KG1 (cell line): ENCODE measurements around the gene BOD1.

Source experiments
- DNase-seq: peaks from one replicate; lab custom pipeline; 2025; lab: John Stamatoyannopoulos, UW

Gene BOD1

DNA sequence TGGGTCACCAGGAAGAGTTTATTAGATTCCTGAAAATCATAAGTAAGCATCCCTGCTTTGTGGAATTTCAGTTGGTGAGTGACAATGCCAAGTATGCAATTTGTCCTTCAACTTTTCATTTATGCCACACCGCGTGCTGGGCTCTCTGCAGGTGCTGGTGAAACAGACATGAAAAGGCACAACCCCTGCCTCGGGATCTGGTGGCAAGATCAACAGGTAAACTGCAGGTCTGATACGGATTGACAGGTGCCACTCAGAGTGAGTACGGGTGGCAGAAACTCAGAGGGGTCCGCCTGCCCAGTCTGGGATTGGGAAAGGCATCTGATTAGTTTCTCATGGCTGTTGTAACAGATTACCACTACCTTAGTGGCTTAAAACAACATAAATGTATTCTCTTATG lies 40.5 kb downstream of the BOD1 start:
- DNase-seq: no peak

DNA sequence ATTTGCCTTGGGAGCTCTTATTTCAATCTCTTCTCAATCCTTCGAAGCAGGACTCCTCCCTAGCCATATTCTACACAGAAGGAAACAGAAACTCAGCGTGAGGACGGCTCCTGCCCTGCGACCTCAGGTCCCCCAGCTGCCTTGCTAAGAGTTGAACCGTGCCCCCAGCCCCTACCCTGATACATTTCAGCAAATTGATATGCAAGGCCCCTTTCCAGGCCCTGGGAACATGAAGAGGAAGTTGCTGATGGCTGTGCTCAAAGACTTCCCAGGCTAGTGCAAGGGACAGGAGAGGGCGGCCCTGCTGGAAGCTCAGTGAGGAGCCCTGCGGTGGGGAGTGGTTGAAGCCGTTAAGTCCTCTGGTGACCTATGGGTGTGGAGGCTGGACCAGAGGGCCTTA lies 41.5 kb downstream of the BOD1 start:
- no peak for DNase-seq

DNA sequence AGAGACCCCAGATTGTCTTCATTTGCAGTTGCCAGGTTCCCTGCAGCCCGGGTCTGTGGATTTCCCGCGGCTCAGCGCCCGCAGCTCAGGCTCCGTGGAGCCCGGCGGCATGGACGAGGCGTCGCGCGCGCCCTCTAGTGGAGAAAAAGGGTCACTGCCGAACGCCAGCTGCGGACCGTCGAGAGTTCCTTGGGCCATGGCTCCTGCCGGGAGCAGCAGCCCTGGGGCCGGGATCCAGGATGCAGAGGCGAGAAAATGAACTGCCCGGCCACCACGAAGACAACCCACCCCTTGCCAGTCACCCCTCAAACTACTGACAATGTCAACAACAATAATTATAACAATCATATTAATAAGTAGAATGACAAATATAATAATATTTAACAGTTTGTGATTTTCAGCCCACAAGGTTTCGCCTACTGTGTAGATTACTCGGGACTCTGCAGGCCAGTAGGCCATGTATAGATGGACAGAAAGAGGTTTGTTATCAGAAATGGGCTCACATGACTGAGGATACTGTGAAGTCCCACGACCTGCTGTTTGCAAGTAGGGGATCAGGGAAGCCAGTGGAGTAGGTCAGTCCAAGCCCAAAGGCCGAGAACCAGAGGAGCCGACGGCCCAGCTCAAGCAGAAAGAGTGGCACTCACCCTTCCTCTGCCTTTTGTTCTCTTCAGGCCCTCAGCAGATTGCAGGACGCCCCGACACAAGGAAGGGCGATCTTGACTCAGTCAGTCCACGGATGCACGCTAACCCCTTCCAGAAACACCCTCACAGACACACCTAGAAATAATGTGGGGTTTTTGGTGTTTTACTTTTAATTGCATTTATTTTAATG lies 43.1 kb downstream of the BOD1 start:
- DNase-seq: peak; percentile 35

DNA sequence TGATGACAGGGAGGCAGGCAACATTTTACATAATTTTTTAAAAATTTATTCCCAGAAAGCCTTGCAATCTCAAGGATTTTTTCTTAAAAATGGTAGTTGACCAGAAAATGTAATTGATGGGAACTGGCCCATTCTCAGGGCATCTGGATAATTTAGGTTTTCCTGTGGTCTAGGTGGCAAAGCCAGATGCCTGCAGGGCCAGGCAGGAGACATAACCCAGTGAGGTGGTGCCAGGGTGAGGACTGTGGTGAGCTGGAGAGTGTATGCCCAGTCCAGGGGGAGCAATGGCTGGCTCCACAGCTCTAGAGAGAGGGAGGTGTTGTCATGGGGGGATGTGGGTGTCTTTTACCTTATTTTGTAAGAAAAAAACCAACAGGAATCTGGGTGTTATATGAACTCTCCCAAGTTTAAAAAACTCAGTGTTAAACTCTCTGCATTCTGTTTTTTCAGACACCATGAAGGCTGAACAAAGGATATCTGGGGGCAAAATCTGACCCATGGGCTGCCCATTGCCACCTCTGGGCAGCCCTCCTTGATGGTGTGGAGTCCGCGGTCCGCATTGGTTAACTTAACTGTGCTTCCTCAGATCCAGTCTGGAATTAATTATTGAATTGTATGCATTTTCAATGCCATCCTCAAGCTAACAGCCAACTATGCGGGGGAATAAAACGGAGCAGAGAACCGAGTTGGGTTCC lies 43.9 kb downstream of the BOD1 start:
- no peak for DNase-seq

DNA sequence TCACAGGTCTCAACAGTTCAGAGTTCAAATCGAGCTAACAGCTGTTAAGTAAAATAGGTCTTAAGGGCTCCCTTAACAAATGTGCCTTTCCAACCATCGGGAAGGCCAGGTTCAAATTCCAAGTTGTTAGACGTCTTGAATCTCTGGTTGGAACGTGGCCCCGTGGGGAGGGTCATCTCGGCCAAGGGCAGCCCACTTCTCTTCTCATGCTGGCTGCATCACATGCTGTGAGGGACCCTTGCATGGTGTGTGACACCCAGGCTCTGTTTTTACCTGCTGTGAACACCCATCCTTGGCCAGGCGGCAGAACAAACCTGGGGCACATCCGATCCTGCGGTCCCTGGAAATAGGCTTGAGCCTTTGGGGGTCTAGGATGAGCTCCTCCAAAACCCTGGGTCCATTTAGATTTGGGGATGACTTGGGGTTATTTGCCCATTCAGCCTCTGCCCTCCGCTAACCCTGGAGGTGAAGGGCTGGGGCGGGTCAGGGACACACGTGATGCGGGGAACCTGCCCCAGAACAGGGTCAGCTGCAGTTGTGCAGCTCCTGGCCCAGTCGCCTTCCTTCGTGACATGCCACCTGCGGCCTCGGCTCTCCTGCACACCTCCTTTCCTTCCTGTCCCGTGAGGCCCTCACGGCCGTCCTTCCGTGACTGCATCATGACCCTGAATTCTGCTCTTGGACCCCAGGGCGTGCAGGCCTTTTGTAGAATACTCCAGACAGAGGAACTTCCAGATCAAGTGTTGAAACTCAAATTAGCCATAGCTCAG lies 45.9 kb downstream of the BOD1 start:
- DNase-seq: no peak

DNA sequence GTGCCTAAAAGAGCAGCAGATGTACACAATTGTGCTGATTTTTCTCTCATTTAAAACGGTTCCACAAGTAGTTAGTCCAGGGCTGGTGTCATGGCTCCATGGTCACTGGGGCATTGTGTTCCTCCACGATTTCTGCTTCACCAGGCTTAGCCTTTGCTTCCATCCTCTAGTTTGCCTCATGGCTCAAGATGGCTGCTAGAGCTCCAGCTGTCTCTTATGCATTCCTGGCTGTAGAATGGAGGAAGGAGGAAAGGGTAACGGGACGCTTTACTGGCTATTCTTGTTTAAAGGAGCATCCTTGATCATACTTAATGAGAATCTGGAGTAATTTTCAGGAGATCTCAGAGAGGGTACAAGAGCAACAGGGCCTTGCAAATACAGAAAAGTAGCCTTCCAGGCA lies 47.7 kb downstream of the BOD1 start:
- no peak for DNase-seq

DNA sequence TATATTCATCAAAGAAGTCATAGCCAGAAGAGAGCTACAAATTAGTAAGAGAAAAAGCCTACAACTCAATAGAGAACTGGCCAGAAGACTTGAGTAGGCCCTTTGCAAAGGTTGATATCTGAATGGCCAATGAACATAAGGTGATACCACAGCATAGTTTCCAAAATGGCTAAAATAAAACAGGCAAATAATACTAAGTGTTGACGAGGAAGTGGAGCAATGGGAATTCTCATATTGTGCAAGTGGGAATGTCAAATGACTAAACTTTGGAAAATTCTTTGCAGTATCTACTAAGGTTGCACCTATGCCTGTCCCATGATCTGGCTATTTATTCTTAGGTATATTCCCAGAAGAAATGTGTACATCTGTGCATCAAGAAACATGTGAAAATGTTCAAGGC lies 48.3 kb downstream of the BOD1 start:
- no peak for DNase-seq

DNA sequence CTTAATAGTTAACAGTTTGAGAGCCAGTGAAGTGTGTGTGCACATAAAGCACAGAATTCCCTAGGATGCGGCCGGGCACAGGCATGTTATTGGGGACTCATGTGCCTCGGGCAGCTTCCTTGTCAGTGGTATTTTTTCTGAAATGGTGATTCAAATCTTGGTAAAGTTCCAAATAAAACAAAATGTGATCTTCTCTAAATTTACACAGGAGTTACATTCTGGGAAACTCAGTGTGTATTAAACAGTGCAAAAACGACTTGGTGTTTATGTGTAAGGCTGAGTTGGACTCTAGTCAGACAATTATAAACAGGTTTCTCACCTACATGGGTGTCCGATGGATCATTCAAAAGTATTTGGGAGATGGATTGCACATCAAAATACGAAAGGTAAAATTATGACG lies 48.9 kb downstream of the BOD1 start:
- DNase-seq: no peak

DNA sequence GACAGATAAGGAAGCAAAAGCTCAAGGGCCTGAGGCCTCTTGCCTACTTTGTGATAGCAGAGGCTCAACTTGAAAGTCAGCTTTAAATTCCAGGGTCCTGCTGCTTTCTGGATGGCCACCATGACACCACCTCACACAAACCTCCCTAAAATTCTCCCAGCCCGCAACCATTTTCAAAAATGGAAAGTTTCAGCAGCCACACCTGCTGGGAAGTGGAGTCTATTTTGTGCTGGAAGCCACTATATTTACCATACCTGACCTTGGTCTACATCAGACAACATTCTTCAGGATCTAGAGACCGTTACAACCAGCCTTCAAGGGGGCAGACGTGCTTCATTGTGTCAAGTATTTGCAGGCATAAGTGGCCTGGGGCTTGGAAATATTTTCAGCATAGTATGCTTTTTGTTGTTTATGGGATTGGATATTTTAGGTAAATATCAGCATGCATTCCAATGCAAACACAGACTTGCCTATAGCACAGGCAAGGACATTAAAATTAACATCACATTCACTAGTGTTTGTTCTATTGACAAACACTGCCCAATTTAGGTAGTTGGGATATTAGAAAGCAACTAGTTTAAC lies 50.9 kb downstream of the BOD1 start:
- DNase-seq: no peak

DNA sequence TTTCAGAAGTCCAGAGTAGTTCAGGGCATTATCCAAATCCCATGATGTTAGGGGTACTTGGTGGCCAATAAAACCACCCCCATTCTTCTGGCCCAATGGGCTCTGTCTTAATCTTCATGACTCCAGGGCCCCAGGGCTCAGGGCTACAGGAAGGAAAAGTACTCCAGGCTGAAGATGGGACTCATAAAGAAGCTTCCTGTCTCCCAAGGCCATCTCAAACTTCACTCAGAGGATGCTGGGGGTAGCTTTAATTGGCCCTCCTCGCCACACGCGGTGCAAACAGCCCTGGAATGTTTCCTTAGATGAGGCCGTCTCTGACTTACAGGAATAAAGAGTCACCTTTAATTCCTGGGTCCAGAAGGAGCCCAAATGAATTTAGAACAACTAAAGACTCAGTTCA lies 52.3 kb downstream of the BOD1 start:
- DNase-seq: no peak

DNA sequence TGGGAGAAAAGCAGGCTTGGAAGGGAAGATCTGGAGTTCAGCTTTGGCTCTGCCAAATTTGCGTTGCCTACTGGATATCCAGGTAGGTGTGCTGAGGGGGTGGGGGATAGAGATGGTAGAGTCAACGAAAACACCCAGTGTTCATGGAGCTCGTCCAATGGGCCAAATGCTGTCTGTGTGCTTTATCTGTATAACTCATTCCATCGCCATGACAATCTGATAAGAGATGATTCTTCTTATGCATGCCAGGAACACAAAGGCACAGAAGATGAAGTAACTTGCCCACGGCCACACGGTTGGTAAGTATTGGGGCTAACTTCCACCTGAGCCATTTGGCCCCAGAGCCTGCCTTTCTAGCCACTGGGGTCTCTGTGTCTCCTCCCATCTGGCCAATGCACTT lies 53.2 kb downstream of the BOD1 start:
- DNase-seq: no peak

DNA sequence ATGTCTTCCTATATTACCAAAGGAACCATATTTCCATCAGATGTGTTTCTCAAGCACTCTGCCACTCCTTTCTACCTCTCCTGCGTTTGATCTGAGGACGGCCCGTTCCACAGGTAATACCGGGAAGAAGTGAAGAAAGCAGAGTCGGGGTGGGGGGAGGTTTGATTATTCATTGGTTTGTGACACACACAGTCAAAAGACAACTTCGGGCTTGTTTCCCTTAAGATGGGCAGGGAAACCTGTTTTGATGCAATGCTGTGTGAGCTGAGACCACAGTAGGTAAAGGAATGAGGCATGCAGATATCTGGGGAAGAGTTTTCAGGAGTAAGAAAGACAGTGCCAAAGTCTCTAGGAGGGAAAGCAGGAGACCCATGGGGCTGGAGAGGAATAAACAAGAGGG lies 54.0 kb downstream of the BOD1 start:
- no peak for DNase-seq
